ENCODE measurements around the gene CACNA1E.
A peak's percentile ranks its signal among the peaks of the same experiment; 100 is the strongest.

Gene CACNA1E

GRCh38 chr1:181484821-181485220 lies 1.5 kb downstream of the CACNA1E start:
- DNase-seq (no peak), ATAC-seq (no peak)

GRCh38 chr1:181485287-181486097 lies 2.2 kb downstream of the CACNA1E start:
- DNase-seq (no peak), ATAC-seq (peak; percentile 17)

- DNase-seq, result no peak
- no peak for ATAC-seq
Measured at GRCh38 chr1:181486098-181486420, 2.7 kb downstream of the CACNA1E start.

GRCh38 chr1:181488866-181489265 lies 5.5 kb downstream of the CACNA1E start:
- no peak for ATAC-seq
- no peak for DNase-seq

GRCh38 chr1:181490276-181490675 lies 7.0 kb downstream of the CACNA1E start:
- no peak for ATAC-seq
- DNase-seq, result no peak

- DNase-seq (no peak), ATAC-seq (no peak)
Measured at GRCh38 chr1:181490740-181491712, 7.7 kb downstream of the CACNA1E start.

GRCh38 chr1:181493166-181493565 lies 9.8 kb downstream of the CACNA1E start:
- ATAC-seq (no peak), DNase-seq (no peak)

- ATAC-seq (no peak), DNase-seq (no peak)
Measured at GRCh38 chr1:181493885-181494284, 10.6 kb downstream of the CACNA1E start.

- DNase-seq, result no peak
- ATAC-seq, result no peak
Measured at GRCh38 chr1:181496759-181497158, 13.4 kb downstream of the CACNA1E start.

GRCh38 chr1:181497870-181498269 lies 14.6 kb downstream of the CACNA1E start:
- peak; percentile 48 for ATAC-seq
- no peak for DNase-seq

GRCh38 chr1:181499825-181500224 lies 16.5 kb downstream of the CACNA1E start:
- DNase-seq (no peak), ATAC-seq (no peak)

- ATAC-seq, result no peak
Measured at GRCh38 chr1:181500636-181501035, 17.3 kb downstream of the CACNA1E start.

GRCh38 chr1:181501612-181502011 lies 18.3 kb downstream of the CACNA1E start:
- ATAC-seq (no peak), DNase-seq (no peak)

More at GRCh38 chr1:181500636-181501035, 17.3 kb downstream of the CACNA1E start:
- no peak for DNase-seq

GRCh38 chr1:181503171-181503810 lies 20.0 kb downstream of the CACNA1E start:
- DNase-seq (no peak), ATAC-seq (no peak)

GRCh38 chr1:181504399-181504842 lies 21.1 kb downstream of the CACNA1E start:
- DNase-seq, result no peak
- ATAC-seq, result no peak

GRCh38 chr1:181506563-181507353 lies 23.4 kb downstream of the CACNA1E start:
- ATAC-seq, result no peak
- DNase-seq, result no peak

- ATAC-seq, result no peak
- no peak for DNase-seq
Measured at GRCh38 chr1:181508486-181509165, 25.3 kb downstream of the CACNA1E start.

- DNase-seq, result no peak
- no peak for ATAC-seq
Measured at GRCh38 chr1:181513786-181514297, 30.5 kb downstream of the CACNA1E start.

- peak; percentile 32 for ATAC-seq
- DNase-seq, result no peak
Measured at GRCh38 chr1:181514298-181515290, 31.3 kb downstream of the CACNA1E start.

- DNase-seq (no peak), ATAC-seq (no peak)
Measured at GRCh38 chr1:181516706-181517105, 33.4 kb downstream of the CACNA1E start.
